Psoas muscle (tissue), 8 donors: ENCODE measurements around the gene GCLM. TPM values are rescaled to one million over a fixed set of nuclear protein-coding genes. Genes with fewer than 3 reads are reported as not detected.

Experiments used
- ATAC-seq, 4 donors: fragments of 200-7000 bp; cut with Tn5 transposase; one replicate each; pipeline ENCODE4 v1.9.1; 2020; ENCODE audit warnings: moderate library complexity in 3 of 4, mild to moderate bottlenecking in 2 of 4
- DNase-seq, 2 donors: peaks; one replicate each; pipeline ENCODE4 v3.0.0-alpha.2; 2020
- H3K27ac ChIP-seq: fragments of 200-600 bp; one replicate; pipeline ENCODE4 v1.8.0; 2022
- H3K27me3 ChIP-seq, 3 donors: fragments of 200-600 bp in 1 of 3; one replicate each; pipeline versions ENCODE4 v1.6.1 to v1.8.0; 2013 to 2022; ENCODE audit warnings: low read length in 2 of 3, mild to moderate bottlenecking in 2 of 3, moderate library complexity in 1 of 3; ENCODE audit not compliant: insufficient read depth in 3 of 3
- H3K36me3 ChIP-seq, 2 donors: fragments of 200-600 bp in 1 of 2; one replicate each; pipeline versions ENCODE4 v1.6.1 to v1.8.0; 2013 to 2022; ENCODE audit warnings: low read depth in 1 of 2, mild to moderate bottlenecking in 1 of 2, moderate library complexity in 1 of 2; ENCODE audit not compliant: insufficient read depth in 1 of 2
- H3K4me1 ChIP-seq: fragments of 200-600 bp; one replicate; pipeline ENCODE4 v1.8.0; 2022
- H3K4me3 ChIP-seq: fragments of 200-600 bp; one replicate; pipeline ENCODE4 v1.8.0; 2022; ENCODE audit warnings: mild to moderate bottlenecking
- H3K9me3 ChIP-seq: fragments of 200-600 bp; one replicate; pipeline ENCODE4 v1.8.0; 2022
- CTCF ChIP-seq: fragments of 200-600 bp; IDR thresholded peaks from one replicate; pipeline ENCODE4 v1.8.0; 2022; ENCODE audit warnings: antibody characterized with exemption
- WGBS, 3 donors: extraction: QIAGEN DNeasy Blood & Tissue Kit; methylation state at CpG; one replicate each; pipeline versions ENCODE4 v1.1.6 to v1.1.7; 2013; 5-methylcytosine and 5-hydroxymethylcytosine counted together
- intact Hi-C, 2 donors: fragments of 100-400 bp; cut with DNase I; formaldehyde crosslinking; loops; one replicate each; pipeline versions ENCODE4 v1.11.0 to v1.14.2; 2022
- polyA plus RNA-seq, 3 donors: library from polyadenylated mRNA; stranded (reverse); fragments of 200-250 nt; gene quantifications; one replicate each; pipeline ENCODE4 v1.2.3, GENCODE V29; 2013
- total RNA-seq, 4 donors: library from RNA; stranded (reverse); fragmentation: NEBNext Ultra II Directional in 2 of 4; extraction: Animal tissue kit (Norgen Biotek cat#: 25700) in 2 of 4; gene quantifications; one replicate each; pipeline versions ENCODE4 v1.2.1 to v1.2.4, GENCODE V29; 2021 to 2023
- donor health status: healthy with polysubstance abuse.
- donor health status: DM: no; HTN: no; CAD: no; lungs with moderate emphysema.
- donor health status: Bipolar disorder and iron deficiency.
- donor health status: healthy.
- donor health status: DM: yes; HTN: yes; CAD: no.
- donor health status: DM: no; HTN: no; CAD: no.
- donor health status: DM: no; HTN: no; CAD: no.
- donor health status: DM: yes; HTN: yes; CAD: no.

GCLM gene
- total and polyA plus RNA-seq, 7 donors = 22.8 to 63.9 (median 40.2) TPM

- WGBS, 3 donors = 0% methylated on average over 71 to 94 of the region's 94 CpGs
- peak; percentile 89 to 92 for DNase-seq
- peak; percentile 40 for TF ChIP-seq CTCF
- no peaks in the 10 kb centered on the region for H3K9me3 ChIP-seq
- ATAC-seq = peak; percentile 61 to 75 (median 68)
- H3K27me3 ChIP-seq = no peaks in the 10 kb centered on the region
- intact Hi-C loops = loop anchor here (5.0 to 10.0 kb wide), 2 partner anchors 399 to 412 kb away; partner anchors contain the start of gene FNBP1L (in 1 of the 2)
- H3K36me3 ChIP-seq = peaks cover 0 to 21% of the 10 kb centered on the region in 2 donors
- peak overlapping the region; percentile 76 for H3K4me3 ChIP-seq
- H3K4me1 ChIP-seq = peaks cover 27% of the 10 kb centered on the region
- peak overlapping the region; percentile 92 for H3K27ac ChIP-seq
Observed at GRCh38 chr1:93846206-93846991, 62.8 kb downstream of the GCLM start.

GRCh38 chr1:93845538-93846205 is 63.6 kb downstream of the GCLM start:
- peak overlapping the region; percentile 92 for H3K27ac ChIP-seq
- WGBS, 3 donors = 18 to 23% (median 19%) methylated on average over 16 of the region's 16 CpGs
- peaks cover 0 to 26% of the 10 kb centered on the region in 2 donors for H3K36me3 ChIP-seq
- no peaks in the 10 kb centered on the region for H3K27me3 ChIP-seq
- no peak for DNase-seq
- peaks cover 22% of the 10 kb centered on the region for H3K4me1 ChIP-seq
- no peaks in the 10 kb centered on the region for H3K9me3 ChIP-seq
- TF ChIP-seq CTCF = no peak
- intact Hi-C loops = loop anchor here (2.0 to 10.0 kb wide), 3 partner anchors 217 to 411 kb away; partner anchors contain the start of gene FNBP1L (in 1 of the 2)
- ATAC-seq = no peak
- peak overlapping the region; percentile 76 for H3K4me3 ChIP-seq

GRCh38 chr1:93844262-93845045 is 64.8 kb downstream of the GCLM start:
- TF ChIP-seq CTCF = peak; percentile 61
- Histone ChIP-seq H3K36me3 (peaks cover 0 to 30% of the 10 kb centered on the region in 2 donors), H3K4me3 (no peak overlapping the region), H3K27ac (peak overlapping the region; percentile 54), H3K4me1 (peaks cover 26% of the 10 kb centered on the region), H3K9me3 (no peaks in the 10 kb centered on the region), H3K27me3 (no peaks in the 10 kb centered on the region)
- intact Hi-C loops = loop anchor here (2.0 to 10.0 kb wide), 4 partner anchors 212 to 410 kb away; partner anchors contain the start of gene FNBP1L (in 1 of the 2)
- no peak for ATAC-seq
- 55 to 62% (median 57%) methylated on average over 8 of the region's 8 CpGs for WGBS, 3 donors
- DNase-seq = no peak

- Histone ChIP-seq H3K36me3 (peaks cover 0 to 30% of the 10 kb centered on the region in 2 donors), H3K4me3 (no peak overlapping the region), H3K4me1 (peaks cover 31% of the 10 kb centered on the region), H3K9me3 (no peaks in the 10 kb centered on the region), H3K27ac (no peak overlapping the region), H3K27me3 (no peaks in the 10 kb centered on the region)
- DNase-seq (no peak), ATAC-seq (no peak)
- intact Hi-C loops = loop anchor here in 1 of 2 donors (5.0 to 10.0 kb wide), 2 partner anchors 211 to 408 kb away; no protein-coding TSS in a partner anchor
- no peak for TF ChIP-seq CTCF
- 89 to 92% (median 91%) methylated on average over 5 of the region's 5 CpGs for WGBS, 3 donors
Observed at GRCh38 chr1:93842750-93843500, 66.3 kb downstream of the GCLM start.
